GM12892 (cell line): ENCODE measurements around the gene ZNF423.

Experiments used
- POLR2A ChIP-seq: IDR thresholded peaks from 2 replicates; pipeline ENCODE4 v1.6.1; 2011; ENCODE audit warnings: low read depth, low read length, control low read depth
- POLR2AphosphoS5 ChIP-seq: IDR thresholded peaks from 2 replicates; pipeline ENCODE4 v1.6.1; 2011; ENCODE audit warnings: low read depth, low read length, control low read depth

DNA sequence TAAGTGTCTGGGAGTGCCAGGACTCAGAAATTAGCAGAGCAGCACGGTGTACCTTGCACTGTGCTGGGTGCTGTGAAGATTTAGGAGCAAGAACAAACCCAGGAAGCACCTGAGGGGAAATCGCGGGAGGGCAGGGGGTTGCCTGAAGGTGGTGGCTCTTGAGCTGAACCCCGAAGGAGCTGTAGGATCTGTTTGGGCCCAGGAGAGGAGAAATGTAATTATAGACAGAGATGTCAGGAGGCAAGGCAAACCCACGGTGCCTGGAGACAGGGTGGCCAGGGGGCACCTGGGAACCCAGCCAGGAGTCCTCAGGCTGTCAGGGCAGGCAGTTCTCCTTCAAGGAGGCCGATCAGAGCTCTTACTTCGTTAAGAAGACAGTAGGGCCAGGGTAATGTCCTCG is 373.2 kb downstream of the ZNF423 start:
- TF ChIP-seq POLR2A (no peak), POLR2AphosphoS5 (no peak)
